ENCODE data around the gene OR2A5.

- TF ChIP-seq CTCF (IDR thresholded peaks at IDR 0.05; ENCODE audit: insufficient read depth, low read depth, low read length) (no peak), EZH2 (IDR thresholded peaks at IDR 0.05; ENCODE audit: insufficient read depth, low read length) (no peak)
Measured at GRCh38 chr7:144006692-144007042, 42.1 kb upstream of the OR2A5 start.

Measured in astrocyte (in vitro differentiated cells and primary cell).